Transverse colon (tissue), 3 donors: ENCODE measurements around the gene CSNK1G1.

Source experiments
- POLR2A ChIP-seq: fragments of 450-650 bp; IDR thresholded peaks from one replicate; pipeline ENCODE4 v1.6.1; 2016; ENCODE audit warnings: antibody characterized with exemption, mild to moderate bottlenecking, moderate library complexity
- TF ChIP-seq, protein P1 (sequence below), 5 experiments: fragments of 200-600 bp in 3 of 5; fragments of 450-650 bp in 2 of 5; sonication (generic) in 3 of 5; IDR thresholded peaks; 1 replicate in 2 of 5; 2 replicates in 3 of 5; pipeline ENCODE4 v1.5.1; 2016 to 2017; ENCODE audit warnings: antibody characterized with exemption in 5 of 5, inconsistent platforms in 3 of 5, mild to moderate bottlenecking in 2 of 5, moderate library complexity in 1 of 5

- TF ChIP-seq, protein P1, sequence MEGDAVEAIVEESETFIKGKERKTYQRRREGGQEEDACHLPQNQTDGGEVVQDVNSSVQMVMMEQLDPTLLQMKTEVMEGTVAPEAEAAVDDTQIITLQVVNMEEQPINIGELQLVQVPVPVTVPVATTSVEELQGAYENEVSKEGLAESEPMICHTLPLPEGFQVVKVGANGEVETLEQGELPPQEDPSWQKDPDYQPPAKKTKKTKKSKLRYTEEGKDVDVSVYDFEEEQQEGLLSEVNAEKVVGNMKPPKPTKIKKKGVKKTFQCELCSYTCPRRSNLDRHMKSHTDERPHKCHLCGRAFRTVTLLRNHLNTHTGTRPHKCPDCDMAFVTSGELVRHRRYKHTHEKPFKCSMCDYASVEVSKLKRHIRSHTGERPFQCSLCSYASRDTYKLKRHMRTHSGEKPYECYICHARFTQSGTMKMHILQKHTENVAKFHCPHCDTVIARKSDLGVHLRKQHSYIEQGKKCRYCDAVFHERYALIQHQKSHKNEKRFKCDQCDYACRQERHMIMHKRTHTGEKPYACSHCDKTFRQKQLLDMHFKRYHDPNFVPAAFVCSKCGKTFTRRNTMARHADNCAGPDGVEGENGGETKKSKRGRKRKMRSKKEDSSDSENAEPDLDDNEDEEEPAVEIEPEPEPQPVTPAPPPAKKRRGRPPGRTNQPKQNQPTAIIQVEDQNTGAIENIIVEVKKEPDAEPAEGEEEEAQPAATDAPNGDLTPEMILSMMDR (IDR thresholded peaks at IDR 0.05), result no peak
- TF ChIP-seq POLR2A, result no peak
Measured at GRCh38 chr15:64223882-64224281, 132.1 kb downstream of the CSNK1G1 start.
